ENCODE measurements around the gene ACTR1A. TPM values are rescaled to one million over a fixed set of nuclear protein-coding genes. Genes with fewer than 3 reads are reported as not detected.
A peak's percentile ranks its signal among the peaks of the same experiment; 100 is the strongest.

ACTR1A gene
- total RNA-seq, 1 experiment from 2014 or later, result 82.1 TPM

DNA sequence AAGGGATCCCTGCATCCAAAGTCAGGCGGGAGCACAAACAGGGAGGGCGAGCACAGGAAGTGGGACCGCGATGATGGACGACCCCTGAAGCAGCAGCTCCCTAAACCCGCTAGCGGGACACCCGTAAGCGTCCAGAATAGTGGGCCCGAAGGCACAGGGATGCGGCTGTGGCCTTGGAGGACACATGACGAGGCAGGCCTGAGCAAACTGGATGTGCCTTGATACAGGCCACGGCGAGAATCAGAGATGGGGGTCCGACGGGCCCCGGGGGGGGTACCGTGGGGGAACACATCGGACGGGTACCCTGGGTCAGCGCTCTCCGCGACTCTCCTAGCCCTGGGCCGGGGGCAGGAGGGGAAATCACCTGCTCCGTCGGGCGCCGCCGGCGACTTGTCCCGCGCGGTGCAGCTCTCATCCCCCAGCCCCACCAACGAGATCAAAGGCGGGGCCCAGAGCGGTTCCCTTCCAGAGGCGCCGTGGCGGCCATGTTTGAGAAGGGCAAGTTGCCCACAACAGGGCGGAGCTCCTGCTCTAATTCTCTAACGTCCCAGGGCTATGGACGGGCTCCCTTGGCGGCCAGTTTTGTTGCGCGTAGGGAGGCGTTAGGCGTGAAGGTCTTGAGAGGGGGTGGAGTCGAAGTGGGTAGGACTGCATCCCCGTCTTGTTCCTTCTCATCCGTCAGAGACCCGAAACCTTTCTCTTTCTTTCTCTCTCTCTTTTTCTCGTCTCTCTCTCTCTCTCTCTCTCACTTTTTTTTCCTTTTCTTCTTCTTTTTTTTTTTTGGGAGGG lies 70.2 kb downstream of the ACTR1A start, which contains the start of gene CUEDC2:
Gene CUEDC2 (minus strand): TSS at position 413 of the 789 bp plus-strand sequence. CDS start 7,386 bp downstream, outside the sequence.
- Histone ChIP-seq H2AFZ (ENCODE audit: low read length) (no peak within 1 kb of the TSS), H2BK12ac (ENCODE audit: insufficient read length, low read depth, low read length) (no peak within 1 kb of the TSS), H3K27ac (ENCODE audit: insufficient read length, low read depth, low read length) (no peak within 1 kb of the TSS), H4K91ac (ENCODE audit: insufficient read length, low read depth, low read length) (no peak within 1 kb of the TSS), H2BK20ac (ENCODE audit: low read depth, low read length, poor library complexity, severe bottlenecking) (no peak within 1 kb of the TSS), H3K23me2 (ENCODE audit: insufficient read length, low read depth, low read length, poor library complexity, severe bottlenecking) (peaks cover 9% of the 10 kb centered on the region), H3K4me1 (ENCODE audit: insufficient read depth, low read length) (peaks cover 5% of the 10 kb centered on the region; the same call in 1 of the 2 replicates), H3K56ac (ENCODE audit: insufficient read length, low read depth, low read length) (no peak within 1 kb of the TSS), H3K9ac (ENCODE audit: extremely low read depth, insufficient read length, low read length) (peak within 1 kb of the TSS; percentile 91), H3K18ac (ENCODE audit: insufficient read length, low read depth, low read length) (peak within 1 kb of the TSS; percentile 76), H2BK120ac (ENCODE audit: low read depth, low read length, poor library complexity, severe bottlenecking) (peak within 1 kb of the TSS; percentile 39), H3K4ac (ENCODE audit: low read depth, low read length) (no peak within 1 kb of the TSS), H3K4me2 (ENCODE audit: insufficient read depth, insufficient read length, low read length) (peak within 1 kb of the TSS; percentile 89), H3K79me2 (ENCODE audit: insufficient read depth, low read length) (no peaks in the 10 kb centered on the region), H4K5ac (ENCODE audit: insufficient read length, low read depth, low read length) (no peak within 1 kb of the TSS), H3K79me1 (ENCODE audit: insufficient read depth, low read depth, low read length, poor library complexity, severe bottlenecking) (no peaks in the 10 kb centered on the region), H2AK5ac (ENCODE audit: insufficient read length, low read length) (no peak within 1 kb of the TSS), H3K9me3 (ENCODE audit: control insufficient read depth, low read depth, low read length) (no peaks in the 10 kb centered on the region), H4K20me1 (ENCODE audit: control insufficient read depth, insufficient read depth, insufficient read length) (no peaks in the 10 kb centered on the region), H2BK15ac (ENCODE audit: low read depth, low read length) (no peak within 1 kb of the TSS), H2BK5ac (ENCODE audit: insufficient read length, low read length) (no peak within 1 kb of the TSS), H3K23ac (ENCODE audit: insufficient read length, low read depth, low read length) (no peak within 1 kb of the TSS), H3K27me3 (ENCODE audit: insufficient read depth, low read length) (peaks cover 29% of the 10 kb centered on the region; the same call in 1 of the 2 replicates), H3T11ph (ENCODE audit: low read length) (no peak within 1 kb of the TSS), H4K8ac (replicated peaks; ENCODE audit: insufficient read length, low read depth, low read length) (no peak within 1 kb of the TSS), H3K14ac (ENCODE audit: insufficient read depth, low read length) (peak within 1 kb of the TSS; percentile 71; the same call in 1 of the 2 replicates)
- Mint-ChIP-seq H3K4me3 (peak within 1 kb of the TSS; percentile 89 to 97), H3K4me1 (peaks cover 16 to 34% of the 10 kb centered on the region in 2 experiments), H3K36me3 (ENCODE audit: insufficient read depth in 1 of 3, low read depth in 3 of 3) (0 out of 7 replicates have a peak, but pooled peaks cover 0 to 1% (median 0%) of the 10 kb centered on the region in 3 experiments), H3K27ac (peak within 1 kb of the TSS; percentile 33 to 94 (median 68); a peak in 6 of 7 replicates), H3K27me3 (ENCODE audit: low read depth) (peaks cover 52% of the 10 kb centered on the region), H3K9me3 (no peaks in the 10 kb centered on the region; a peak in 1 of 5 replicates)
- no CpG with 5 or more reads among the region's 52 CpGs for WGBS (ENCODE audit: extremely low coverage, insufficient read length, low lambda C conversion rate)
- DNase-seq, result peak; percentile 97
- TF ChIP-seq, protein P1, sequence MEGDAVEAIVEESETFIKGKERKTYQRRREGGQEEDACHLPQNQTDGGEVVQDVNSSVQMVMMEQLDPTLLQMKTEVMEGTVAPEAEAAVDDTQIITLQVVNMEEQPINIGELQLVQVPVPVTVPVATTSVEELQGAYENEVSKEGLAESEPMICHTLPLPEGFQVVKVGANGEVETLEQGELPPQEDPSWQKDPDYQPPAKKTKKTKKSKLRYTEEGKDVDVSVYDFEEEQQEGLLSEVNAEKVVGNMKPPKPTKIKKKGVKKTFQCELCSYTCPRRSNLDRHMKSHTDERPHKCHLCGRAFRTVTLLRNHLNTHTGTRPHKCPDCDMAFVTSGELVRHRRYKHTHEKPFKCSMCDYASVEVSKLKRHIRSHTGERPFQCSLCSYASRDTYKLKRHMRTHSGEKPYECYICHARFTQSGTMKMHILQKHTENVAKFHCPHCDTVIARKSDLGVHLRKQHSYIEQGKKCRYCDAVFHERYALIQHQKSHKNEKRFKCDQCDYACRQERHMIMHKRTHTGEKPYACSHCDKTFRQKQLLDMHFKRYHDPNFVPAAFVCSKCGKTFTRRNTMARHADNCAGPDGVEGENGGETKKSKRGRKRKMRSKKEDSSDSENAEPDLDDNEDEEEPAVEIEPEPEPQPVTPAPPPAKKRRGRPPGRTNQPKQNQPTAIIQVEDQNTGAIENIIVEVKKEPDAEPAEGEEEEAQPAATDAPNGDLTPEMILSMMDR (conservative IDR thresholded peaks at IDR 0.05), result no peak

Measured in H9 (cell line).